Measurements from ENCODE around the gene CAPNS2.

DNA sequence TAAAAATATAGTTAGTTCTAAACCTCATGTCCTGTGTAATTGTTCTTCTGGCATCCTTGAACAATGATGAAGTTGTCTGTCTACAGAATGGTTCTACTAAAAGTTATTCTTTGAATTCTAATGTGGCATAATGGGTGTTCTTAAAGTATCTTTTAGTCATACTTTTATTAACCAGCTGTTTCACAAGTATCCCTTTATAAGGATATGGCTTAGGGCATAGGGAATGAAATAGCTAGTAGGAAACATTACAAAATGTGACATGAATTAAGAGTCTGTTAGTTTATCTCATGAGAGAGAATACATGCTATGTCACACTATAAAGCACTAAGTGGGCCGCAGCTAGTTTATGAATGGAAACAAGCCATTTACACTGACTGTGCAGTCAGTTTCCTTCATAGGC lies 26.3 kb upstream of the CAPNS2 start:
- TF ChIP-seq, protein P1, sequence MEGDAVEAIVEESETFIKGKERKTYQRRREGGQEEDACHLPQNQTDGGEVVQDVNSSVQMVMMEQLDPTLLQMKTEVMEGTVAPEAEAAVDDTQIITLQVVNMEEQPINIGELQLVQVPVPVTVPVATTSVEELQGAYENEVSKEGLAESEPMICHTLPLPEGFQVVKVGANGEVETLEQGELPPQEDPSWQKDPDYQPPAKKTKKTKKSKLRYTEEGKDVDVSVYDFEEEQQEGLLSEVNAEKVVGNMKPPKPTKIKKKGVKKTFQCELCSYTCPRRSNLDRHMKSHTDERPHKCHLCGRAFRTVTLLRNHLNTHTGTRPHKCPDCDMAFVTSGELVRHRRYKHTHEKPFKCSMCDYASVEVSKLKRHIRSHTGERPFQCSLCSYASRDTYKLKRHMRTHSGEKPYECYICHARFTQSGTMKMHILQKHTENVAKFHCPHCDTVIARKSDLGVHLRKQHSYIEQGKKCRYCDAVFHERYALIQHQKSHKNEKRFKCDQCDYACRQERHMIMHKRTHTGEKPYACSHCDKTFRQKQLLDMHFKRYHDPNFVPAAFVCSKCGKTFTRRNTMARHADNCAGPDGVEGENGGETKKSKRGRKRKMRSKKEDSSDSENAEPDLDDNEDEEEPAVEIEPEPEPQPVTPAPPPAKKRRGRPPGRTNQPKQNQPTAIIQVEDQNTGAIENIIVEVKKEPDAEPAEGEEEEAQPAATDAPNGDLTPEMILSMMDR (IDR thresholded peaks at IDR 0.05): no peak
- TF ChIP-seq POLR2A (IDR thresholded peaks at IDR 0.05): no peak

Measured in heart left ventricle (tissue), 13 donors.